ENCODE measurements around the gene DNAH8.

DNA sequence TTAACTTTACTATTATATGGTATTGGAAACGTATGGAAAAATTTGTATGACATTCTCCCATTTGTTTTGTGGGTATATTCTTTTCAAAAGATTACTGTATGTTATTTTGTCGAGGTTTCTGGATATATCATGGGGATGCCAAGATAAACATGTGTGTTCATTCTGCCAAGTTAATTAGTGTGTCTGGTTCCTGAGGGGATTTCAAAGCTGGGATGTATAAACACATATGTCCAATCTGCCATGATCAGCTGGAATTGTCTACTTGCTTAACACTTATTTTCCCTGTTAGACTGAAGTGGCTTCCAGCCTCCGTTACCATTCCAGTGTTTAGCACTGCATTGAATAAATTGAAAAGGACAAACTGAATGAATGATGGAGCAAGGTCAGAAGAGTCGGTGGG lies 86.2 kb downstream of the DNAH8 start:
- TF ChIP-seq, protein P1, sequence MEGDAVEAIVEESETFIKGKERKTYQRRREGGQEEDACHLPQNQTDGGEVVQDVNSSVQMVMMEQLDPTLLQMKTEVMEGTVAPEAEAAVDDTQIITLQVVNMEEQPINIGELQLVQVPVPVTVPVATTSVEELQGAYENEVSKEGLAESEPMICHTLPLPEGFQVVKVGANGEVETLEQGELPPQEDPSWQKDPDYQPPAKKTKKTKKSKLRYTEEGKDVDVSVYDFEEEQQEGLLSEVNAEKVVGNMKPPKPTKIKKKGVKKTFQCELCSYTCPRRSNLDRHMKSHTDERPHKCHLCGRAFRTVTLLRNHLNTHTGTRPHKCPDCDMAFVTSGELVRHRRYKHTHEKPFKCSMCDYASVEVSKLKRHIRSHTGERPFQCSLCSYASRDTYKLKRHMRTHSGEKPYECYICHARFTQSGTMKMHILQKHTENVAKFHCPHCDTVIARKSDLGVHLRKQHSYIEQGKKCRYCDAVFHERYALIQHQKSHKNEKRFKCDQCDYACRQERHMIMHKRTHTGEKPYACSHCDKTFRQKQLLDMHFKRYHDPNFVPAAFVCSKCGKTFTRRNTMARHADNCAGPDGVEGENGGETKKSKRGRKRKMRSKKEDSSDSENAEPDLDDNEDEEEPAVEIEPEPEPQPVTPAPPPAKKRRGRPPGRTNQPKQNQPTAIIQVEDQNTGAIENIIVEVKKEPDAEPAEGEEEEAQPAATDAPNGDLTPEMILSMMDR (IDR thresholded peaks at IDR 0.05; ENCODE audit: insufficient read depth, low read length, poor library complexity, severe bottlenecking): no peak
- no peak for TF ChIP-seq EZH2phosphoT487 (conservative IDR thresholded peaks at IDR 0.05; ENCODE audit: low read length)

All from SU-DHL-6 (cell line).